Erythroblast (primary cell): ENCODE measurements around the gene LAG3.

Experiments
- DNase-seq, 2 experiments: peaks; one replicate each; lab custom pipeline; 2025; lab: John Stamatoyannopoulos, UW
- GATA1 ChIP-seq: IDR thresholded peaks from 2 replicates; pipeline ENCODE4 v1.6.1; 2011; ENCODE audit warnings: low read depth, mild to moderate bottlenecking, control low read depth, low read length, moderate library complexity
- POLR2A ChIP-seq: IDR thresholded peaks from 2 replicates; pipeline ENCODE4 v1.6.1; 2011; ENCODE audit warnings: mild to moderate bottlenecking, low read length

The LAG3 gene

GRCh38 chr12:6822426-6823135, 50.3 kb downstream of the LAG3 start:
- DNase-seq, result no peak

DNA sequence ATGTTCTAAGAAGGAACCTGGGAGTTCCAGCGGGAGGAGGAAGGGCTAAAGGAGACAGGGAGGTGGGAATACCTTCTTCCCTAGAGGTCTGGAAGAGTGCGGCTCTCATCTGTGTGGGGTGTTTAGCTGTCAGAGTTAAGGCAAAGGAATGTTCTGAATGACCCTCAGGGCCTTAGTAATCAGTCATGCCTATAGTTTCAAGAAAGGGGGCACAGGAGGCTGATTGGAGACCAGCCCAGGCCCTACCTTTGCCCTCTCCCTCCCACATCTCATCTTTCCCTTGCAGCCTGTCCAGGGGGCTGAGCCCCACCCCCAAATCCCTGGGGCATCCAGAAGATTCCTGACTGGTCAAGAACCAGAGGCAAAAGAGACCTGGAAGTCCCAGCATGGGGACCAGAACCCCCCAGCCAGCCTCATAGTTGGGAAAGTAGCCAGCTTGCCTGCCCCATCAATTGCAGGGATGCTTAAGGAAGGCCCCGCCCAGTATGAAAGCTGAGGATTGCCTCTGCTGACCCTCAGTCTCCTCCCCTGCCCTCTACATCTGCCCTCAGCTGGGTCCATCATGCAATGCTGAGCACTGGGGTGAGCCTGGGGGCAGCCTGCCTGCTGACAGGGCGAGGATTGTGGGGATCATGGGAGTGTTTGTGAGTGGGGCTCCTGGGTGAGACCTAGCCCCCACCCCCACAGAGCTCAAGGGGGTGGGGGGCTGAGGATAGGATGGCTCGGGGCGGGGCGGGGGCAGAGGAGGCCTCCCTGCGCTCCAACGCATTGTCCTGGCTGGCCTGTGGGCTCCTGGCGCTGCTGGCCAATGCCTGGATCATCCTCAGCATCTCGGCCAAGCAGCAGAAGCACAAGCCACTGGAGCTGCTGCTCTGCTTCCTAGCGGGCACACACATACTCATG, 51.1 kb downstream of the LAG3 start:
- TF ChIP-seq GATA1 (no peak), POLR2A (no peak)
- no peak for DNase-seq

More at GRCh38 chr12:6822426-6823135, 50.3 kb downstream of the LAG3 start:
- TF ChIP-seq GATA1 (no peak), POLR2A (no peak)

GRCh38 chr12:6824085-6824775, 51.9 kb downstream of the LAG3 start:
- DNase-seq, result no peak
- TF ChIP-seq GATA1 (no peak), POLR2A (no peak)

- TF ChIP-seq GATA1 (no peak), POLR2A (no peak)
- DNase-seq, result no peak
These were observed 52.6 kb downstream of the LAG3 start for GRCh38 chr12:6824901-6825381.

- TF ChIP-seq POLR2A, result no peak
- DNase-seq, result peak; percentile 71 to 86
These were observed 53.2 kb downstream of the LAG3 start for GRCh38 chr12:6825398-6826124.

GRCh38 chr12:6826125-6826733, 53.9 kb downstream of the LAG3 start:
- DNase-seq, result no peak
- TF ChIP-seq POLR2A, result no peak
- TF ChIP-seq GATA1, result no peak

DNA sequence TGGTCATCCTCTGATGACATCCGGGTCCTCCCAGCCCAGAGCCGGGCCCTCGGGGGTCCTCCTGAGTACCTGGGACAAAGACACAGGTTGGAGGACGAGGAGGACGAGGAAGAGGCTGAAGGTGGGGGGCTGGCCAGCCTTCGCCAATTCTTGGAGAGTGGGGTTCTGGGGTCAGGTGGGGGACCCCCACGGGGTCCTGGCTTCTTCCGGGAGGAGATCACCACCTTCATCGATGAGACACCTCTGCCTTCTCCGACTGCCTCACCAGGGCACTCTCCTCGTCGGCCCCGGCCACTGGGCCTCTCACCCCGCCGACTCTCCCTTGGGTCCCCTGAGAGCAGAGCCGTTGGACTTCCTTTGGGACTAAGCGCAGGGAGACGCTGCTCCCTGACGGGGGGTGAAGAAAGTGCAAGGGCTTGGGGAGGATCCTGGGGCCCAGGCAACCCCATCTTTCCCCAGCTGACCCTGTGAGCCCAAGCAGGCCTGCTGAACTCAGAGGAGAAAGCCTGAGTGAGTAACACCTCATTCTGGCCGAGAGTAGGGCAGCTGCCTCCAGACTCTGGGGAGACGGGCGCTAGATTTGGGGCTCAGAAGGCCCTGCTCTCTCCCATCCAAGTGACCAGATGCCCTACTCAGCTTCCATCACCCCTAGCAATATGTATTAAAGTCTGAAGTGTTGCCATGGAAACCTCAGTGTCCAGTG, 54.6 kb downstream of the LAG3 start:
- DNase-seq, result no peak
- no peak for TF ChIP-seq GATA1
- no peak for TF ChIP-seq POLR2A

- TF ChIP-seq POLR2A (no peak), GATA1 (no peak)
- no peak for DNase-seq
These were observed 55.2 kb downstream of the LAG3 start for GRCh38 chr12:6827437-6827911.
